PC-9 (cell line): ENCODE measurements around the gene PPP1R37. TPM values are rescaled to one million over a fixed set of nuclear protein-coding genes. Genes with fewer than 3 reads are reported as not detected.

Experiments used
- BruUV-seq: library from RNA; stranded (reverse); fragments of 400-500 nt; replicated peaks from 2 replicates; lab custom pipeline; 2021; lab: Mats Ljungman, UMichigan
- CTCF ChIA-PET: fragments of 300-600 bp; sonication (Branson Sonifier 250); formaldehyde crosslinking; loops from one replicate; lab custom pipeline; 2022; ENCODE audit warnings: antibody characterized with exemption; lab: Charles Lee
- POLR2A ChIA-PET: fragments of 300-600 bp; sonication (Branson Sonifier 250); formaldehyde crosslinking; loops from one replicate; lab custom pipeline; 2022; ENCODE audit warnings: antibody characterized with exemption; ENCODE audit not compliant: unreplicated experiment; lab: Charles Lee
- DNase-seq, 2 experiments: peaks; one replicate each; pipeline versions ENCODE4 v3.0.0 to v3.0.0-alpha.2; 2015 to 2022; ENCODE audit warnings: mixed read lengths in 1 of 2
- H2AFZ ChIP-seq: fragments of 200-600 bp; sonication (generic); 2 replicates; pipeline ENCODE4 v1.8.1; 2017; ENCODE audit warnings: antibody characterized with exemption
- H3F3A ChIP-seq: fragments of 200-600 bp; sonication (generic); 2 replicates; pipeline ENCODE4 v1.8.1; 2017; ENCODE audit warnings: antibody characterized with exemption, mild to moderate bottlenecking, low read depth; ENCODE audit not compliant: insufficient read depth
- H3K27ac ChIP-seq: fragments of 200-600 bp; sonication (generic); 2 replicates; pipeline ENCODE4 v1.6.1; 2016; ENCODE audit warnings: mixed run types
- H3K27me3 ChIP-seq: fragments of 200-600 bp; sonication (generic); 2 replicates; pipeline ENCODE4 v1.6.1; 2016; ENCODE audit warnings: low read depth, mixed run types; ENCODE audit not compliant: insufficient read depth
- H3K36me3 ChIP-seq: fragments of 200-600 bp; sonication (generic); 2 replicates; pipeline ENCODE4 v1.6.1; 2016; ENCODE audit warnings: low read depth, mixed run types
- H3K4me1 ChIP-seq: fragments of 200-600 bp; sonication (generic); replicated peaks from 2 replicates; pipeline ENCODE4 v1.6.1; 2016; ENCODE audit warnings: mixed run types; ENCODE audit not compliant: insufficient read depth
- H3K4me2 ChIP-seq: fragments of 200-600 bp; sonication (generic); 2 replicates; pipeline ENCODE4 v1.6.1; 2017; ENCODE audit warnings: mixed run types
- H3K4me3 ChIP-seq: fragments of 200-600 bp; sonication (generic); 2 replicates; pipeline ENCODE4 v1.6.1; 2016; ENCODE audit warnings: mixed run types
- H3K79me2 ChIP-seq: fragments of 200-600 bp; sonication (generic); 2 replicates; pipeline ENCODE4 v1.6.1; 2017; ENCODE audit warnings: low read depth, mixed run types
- H3K9me2 ChIP-seq: fragments of 200-600 bp; sonication (generic); 2 replicates; pipeline ENCODE4 v1.8.1; 2017; ENCODE audit warnings: mild to moderate bottlenecking; ENCODE audit not compliant: insufficient read depth
- H3K9me3 ChIP-seq: fragments of 200-600 bp; sonication (generic); 2 replicates; pipeline ENCODE4 v1.8.1; 2016; ENCODE audit warnings: low read depth; ENCODE audit not compliant: insufficient read depth
- H4K20me1 ChIP-seq: fragments of 200-600 bp; sonication (generic); 2 replicates; pipeline ENCODE4 v1.8.1; 2017; ENCODE audit not compliant: insufficient read depth
- EZH2 ChIP-seq: fragments of 200-600 bp; sonication (generic); IDR thresholded peaks from 2 replicates; pipeline ENCODE4 v1.8.0; 2017; ENCODE audit warnings: antibody characterized with exemption, low read depth
- intact Hi-C: fragments of 100-400 bp; cut with micrococcal nuclease; formaldehyde crosslinking; loops from one replicate; pipeline ENCODE4 v1.10.0; 2022; ENCODE audit not compliant: unreplicated experiment
- total RNA-seq: library from RNA; stranded (reverse); gene quantifications from 2 replicates; pipeline ENCODE4 v1.2.3, GENCODE V29; 2021
- TF ChIP-seq, protein P1 (sequence below): fragments of 200-600 bp; sonication (generic); conservative IDR thresholded peaks from 2 replicates; pipeline ENCODE4 v1.6.1; 2017; ENCODE audit warnings: mixed run types, antibody characterized with exemption, mild to moderate bottlenecking, moderate library complexity

Gene PPP1R37
- total RNA-seq, 1 experiment from 2014 or later = 41.1 TPM

DNA sequence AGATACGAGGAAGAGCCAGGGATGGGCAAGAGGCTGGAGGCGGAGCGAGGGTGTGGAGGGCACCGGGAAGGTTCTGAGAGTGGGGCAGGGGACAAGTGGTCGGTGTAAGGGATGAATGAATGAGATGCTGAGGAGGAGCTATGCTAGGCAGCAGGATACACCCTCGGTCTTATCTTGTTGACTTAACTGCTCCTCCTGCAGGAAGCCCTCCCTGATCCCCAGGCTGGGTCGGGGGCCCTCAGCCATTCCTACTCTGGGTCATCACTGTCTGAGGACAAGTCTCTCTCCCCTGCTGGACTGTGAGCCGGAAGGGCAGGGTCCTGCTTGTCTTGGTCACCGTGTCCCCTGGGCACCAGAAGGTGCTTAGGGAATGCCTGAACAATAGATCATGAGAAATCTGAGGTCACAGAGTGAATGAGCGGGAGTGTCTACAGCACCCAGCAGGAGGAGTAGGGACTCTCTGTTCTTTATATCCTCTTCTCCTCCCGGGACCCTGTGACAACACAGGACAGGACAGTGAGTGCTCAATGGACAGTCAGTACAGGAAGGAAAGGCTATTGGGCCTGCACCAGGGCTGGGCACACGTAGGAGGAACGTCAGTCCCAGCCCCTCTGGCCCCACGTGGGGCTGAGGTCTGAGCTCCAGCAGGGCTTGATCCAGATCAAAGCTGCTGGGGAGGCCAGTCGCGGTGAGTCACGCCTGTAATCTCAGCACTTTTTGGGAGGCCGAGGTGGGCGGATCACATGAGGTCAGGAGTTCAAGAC lies 61.3 kb downstream of the PPP1R37 start:
- no peak for TF ChIP-seq EZH2

DNA sequence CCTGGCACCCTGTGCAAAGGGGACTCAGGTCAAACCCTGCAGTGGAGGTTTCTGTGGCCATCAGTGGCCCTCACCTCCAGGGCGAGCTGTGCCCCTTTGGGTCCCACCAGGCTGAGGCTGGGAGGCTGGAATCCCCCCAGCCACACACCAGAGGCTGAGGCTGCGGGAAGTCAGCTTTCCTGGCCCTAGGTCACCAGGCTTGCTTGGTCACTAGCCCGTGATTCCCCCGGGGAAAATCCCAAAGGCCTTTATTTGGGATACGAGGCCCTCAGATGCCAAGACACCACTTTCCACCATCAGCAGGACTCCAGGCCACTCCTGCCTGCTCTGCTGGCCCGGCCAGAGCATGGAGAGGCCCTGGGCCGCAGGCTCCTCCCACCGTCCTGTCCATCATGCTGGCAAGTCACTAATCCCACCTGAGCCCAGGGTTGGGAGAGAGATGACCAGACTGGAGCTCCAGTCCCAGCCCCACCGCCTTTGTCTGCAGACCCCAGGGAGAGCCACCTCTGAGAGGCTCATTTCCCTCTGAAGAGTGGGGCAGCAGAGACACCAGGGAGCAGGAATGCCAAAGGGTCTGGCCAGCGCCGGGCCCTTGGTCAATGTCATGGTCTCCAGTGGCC lies 63.1 kb downstream of the PPP1R37 start:
- TF ChIP-seq EZH2 = no peak
- TF ChIP-seq, protein P1, sequence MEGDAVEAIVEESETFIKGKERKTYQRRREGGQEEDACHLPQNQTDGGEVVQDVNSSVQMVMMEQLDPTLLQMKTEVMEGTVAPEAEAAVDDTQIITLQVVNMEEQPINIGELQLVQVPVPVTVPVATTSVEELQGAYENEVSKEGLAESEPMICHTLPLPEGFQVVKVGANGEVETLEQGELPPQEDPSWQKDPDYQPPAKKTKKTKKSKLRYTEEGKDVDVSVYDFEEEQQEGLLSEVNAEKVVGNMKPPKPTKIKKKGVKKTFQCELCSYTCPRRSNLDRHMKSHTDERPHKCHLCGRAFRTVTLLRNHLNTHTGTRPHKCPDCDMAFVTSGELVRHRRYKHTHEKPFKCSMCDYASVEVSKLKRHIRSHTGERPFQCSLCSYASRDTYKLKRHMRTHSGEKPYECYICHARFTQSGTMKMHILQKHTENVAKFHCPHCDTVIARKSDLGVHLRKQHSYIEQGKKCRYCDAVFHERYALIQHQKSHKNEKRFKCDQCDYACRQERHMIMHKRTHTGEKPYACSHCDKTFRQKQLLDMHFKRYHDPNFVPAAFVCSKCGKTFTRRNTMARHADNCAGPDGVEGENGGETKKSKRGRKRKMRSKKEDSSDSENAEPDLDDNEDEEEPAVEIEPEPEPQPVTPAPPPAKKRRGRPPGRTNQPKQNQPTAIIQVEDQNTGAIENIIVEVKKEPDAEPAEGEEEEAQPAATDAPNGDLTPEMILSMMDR = no peak
- H3F3A ChIP-seq = peaks cover 36% of the 10 kb centered on the region
- intact Hi-C loops = no loop called here
- BruUV-seq = no TSS peak
- H3K9me3 ChIP-seq = no peaks in the 10 kb centered on the region
- no peak for DNase-seq
- no peaks in the 10 kb centered on the region for H3K36me3 ChIP-seq
- H4K20me1 ChIP-seq = peaks cover 8% of the 10 kb centered on the region; the same call in 1 of the 2 replicates
- no peaks in the 10 kb centered on the region for H3K9me2 ChIP-seq
- no peak overlapping the region for H2AFZ ChIP-seq
- ChIA-PET CTCF (no interaction called here), POLR2A (no interaction called here)
- 0 out of 2 replicates have a peak overlapping the region, but pooled peaks have one; percentile 21 for H3K27ac ChIP-seq
- peak overlapping the region; percentile 32 for H3K4me2 ChIP-seq
- H3K4me3 ChIP-seq = no peak overlapping the region
- H3K79me2 ChIP-seq = no peaks in the 10 kb centered on the region
- H3K27me3 ChIP-seq = no peaks in the 10 kb centered on the region
- H3K4me1 ChIP-seq = peaks cover 42% of the 10 kb centered on the region

More for the DNA sequence above, 61.3 kb downstream of the PPP1R37 start:
- intact Hi-C loops = loop anchor here (5.0 kb wide), 1 partner anchor 62 kb away; the partner anchor contains the start of gene PPP1R37
- ChIA-PET CTCF (interaction anchor here (0.6 kb wide), 1 partner anchor 80 kb away, joined by 3 read pairs; no protein-coding TSS in a partner anchor), POLR2A (interaction anchor here (0.6 kb wide), 3 partner anchors 134 to 371 kb away, joined by 3 to 27 read pairs (median 3); no protein-coding TSS in a partner anchor)
- no peak overlapping the region for H3K4me3 ChIP-seq
- H3K79me2 ChIP-seq = no peaks in the 10 kb centered on the region
- H3F3A ChIP-seq = peaks cover 51% of the 10 kb centered on the region
- no peak overlapping the region for H3K27ac ChIP-seq
- no peaks in the 10 kb centered on the region for H3K9me2 ChIP-seq
- peaks cover 10% of the 10 kb centered on the region; the same call in 1 of the 2 replicates for H4K20me1 ChIP-seq
- DNase-seq = peak; percentile 68 to 78
- no peaks in the 10 kb centered on the region for H3K9me3 ChIP-seq
- no peak overlapping the region for H3K4me2 ChIP-seq
- no TSS peak for BruUV-seq
- peaks cover 47% of the 10 kb centered on the region for H3K4me1 ChIP-seq
- no peaks in the 10 kb centered on the region for H3K27me3 ChIP-seq
- no peaks in the 10 kb centered on the region for H3K36me3 ChIP-seq
- H2AFZ ChIP-seq = no peak overlapping the region

DNA sequence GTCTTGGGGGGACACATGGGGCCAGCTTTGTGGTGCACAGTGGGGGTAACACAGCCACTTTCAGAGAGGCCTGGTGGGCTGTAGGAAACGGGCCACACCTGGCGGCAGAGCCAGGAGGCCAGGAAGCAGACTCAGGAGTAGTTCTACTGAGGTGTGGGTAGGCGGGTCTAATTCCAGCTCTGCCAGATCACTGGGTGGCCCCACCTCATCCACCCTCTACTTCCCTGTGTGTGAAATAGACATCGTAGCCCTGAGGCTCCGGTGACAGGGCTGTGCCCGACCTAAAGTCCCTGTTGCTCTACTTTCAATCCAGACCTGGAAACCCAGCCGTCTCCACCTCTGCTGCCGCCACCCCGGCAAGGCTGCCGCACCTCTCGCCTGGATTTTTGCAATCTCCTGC lies 63.8 kb downstream of the PPP1R37 start:
- Histone ChIP-seq H3K27ac (0 out of 2 replicates have a peak overlapping the region, but pooled peaks have one; percentile 21), H3K4me3 (no peak overlapping the region), H3K9me3 (no peaks in the 10 kb centered on the region), H3K27me3 (no peaks in the 10 kb centered on the region), H3F3A (peaks cover 29% of the 10 kb centered on the region), H3K9me2 (no peaks in the 10 kb centered on the region), H3K79me2 (no peaks in the 10 kb centered on the region), H2AFZ (no peak overlapping the region), H3K4me1 (peaks cover 40% of the 10 kb centered on the region), H3K4me2 (peak overlapping the region; percentile 32), H4K20me1 (0 out of 2 replicates have a peak, but pooled peaks cover 5% of the 10 kb centered on the region), H3K36me3 (no peaks in the 10 kb centered on the region)
- no TSS peak for BruUV-seq
- no peak for TF ChIP-seq EZH2
- peak; percentile 63 to 78 for DNase-seq
- CTCF ChIA-PET = no interaction called here
- intact Hi-C loops = no loop called here
- POLR2A ChIA-PET = no interaction called here
